GM19239 (cell line): ENCODE results near the gene CD300LF.

Experiments used
- DNase-seq: peaks from one replicate; pipeline ENCODE4 v3.0.0; 2011; ENCODE audit warnings: low spot score; ENCODE audit not compliant: insufficient read length
- FAIRE-seq: peaks from 2 replicates; lab custom pipeline; 2011; peaks lifted over from hg19 to GRCh38; lab: Jason Lieb, UNC

CD300LF gene

DNA sequence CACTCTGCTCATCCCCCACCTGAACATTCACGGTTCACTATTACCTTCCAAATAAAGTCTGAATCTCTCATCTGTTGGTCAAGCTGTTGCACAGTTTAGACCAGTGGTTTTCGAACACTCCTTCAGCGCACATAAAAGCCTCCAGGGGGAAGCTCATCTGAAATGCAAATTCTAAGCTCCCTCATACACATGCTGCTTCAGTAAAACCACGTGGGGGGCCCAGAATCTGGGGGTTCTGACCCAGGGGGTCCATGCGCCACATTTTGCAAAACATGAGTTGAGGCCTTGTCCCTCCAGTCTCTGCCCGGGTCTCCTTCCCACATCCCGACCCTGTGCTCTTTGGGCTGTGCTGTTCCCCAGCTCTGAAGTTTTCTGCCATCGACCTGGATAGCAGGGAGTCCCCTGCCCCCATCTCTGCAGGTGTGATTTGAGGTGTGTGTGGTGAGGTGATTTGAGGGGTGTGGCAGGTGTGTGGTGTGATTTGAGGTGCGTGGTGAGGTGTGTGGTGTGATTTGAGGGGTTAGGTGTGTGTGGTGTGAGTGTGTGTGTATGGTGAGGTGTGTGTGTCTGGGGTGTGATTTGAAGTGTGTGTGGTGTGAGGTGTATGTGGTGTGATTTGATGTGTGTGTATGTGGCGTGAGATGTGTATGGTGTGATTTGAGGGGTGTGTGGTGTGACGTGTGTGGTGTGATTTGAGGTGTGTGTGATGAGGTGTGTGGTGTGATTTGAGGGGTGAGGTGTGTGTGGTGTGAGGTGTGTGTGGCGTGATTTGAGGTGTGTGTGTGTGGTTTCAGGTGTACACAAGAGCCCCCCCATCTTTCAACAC is 19.5 kb upstream of the CD300LF start:
- FAIRE-seq (no peak), DNase-seq (no peak)

- FAIRE-seq (no peak), DNase-seq (no peak)
Measured at GRCh38 chr17:74731347-74731605, 18.6 kb upstream of the CD300LF start.

- DNase-seq: no peak
- no peak for FAIRE-seq
Measured at GRCh38 chr17:74730491-74731346, 18.0 kb upstream of the CD300LF start.

DNA sequence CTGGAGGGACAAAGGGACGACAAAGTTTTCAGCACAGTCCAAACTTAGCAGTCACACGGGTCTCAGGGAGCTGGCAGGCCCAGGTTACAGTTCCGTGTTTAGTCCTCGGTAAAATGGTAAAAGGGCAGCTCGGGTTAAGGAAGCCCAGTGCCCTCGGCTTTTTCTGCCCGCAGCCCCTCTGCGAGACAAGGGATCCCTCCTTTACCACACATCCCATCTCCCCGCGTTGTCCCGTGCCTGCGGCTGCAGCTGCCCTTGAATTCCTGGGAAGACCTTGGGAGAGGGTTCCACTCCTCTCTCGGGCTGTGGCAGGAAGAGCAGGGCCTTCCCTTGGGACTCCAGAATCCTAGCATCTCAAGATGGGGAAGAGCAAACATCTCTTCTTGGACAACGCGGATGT is 17.1 kb upstream of the CD300LF start:
- FAIRE-seq (no peak), DNase-seq (no peak)

- DNase-seq: no peak
- FAIRE-seq: no peak
Measured at GRCh38 chr17:74729368-74729767, 16.6 kb upstream of the CD300LF start.

DNA sequence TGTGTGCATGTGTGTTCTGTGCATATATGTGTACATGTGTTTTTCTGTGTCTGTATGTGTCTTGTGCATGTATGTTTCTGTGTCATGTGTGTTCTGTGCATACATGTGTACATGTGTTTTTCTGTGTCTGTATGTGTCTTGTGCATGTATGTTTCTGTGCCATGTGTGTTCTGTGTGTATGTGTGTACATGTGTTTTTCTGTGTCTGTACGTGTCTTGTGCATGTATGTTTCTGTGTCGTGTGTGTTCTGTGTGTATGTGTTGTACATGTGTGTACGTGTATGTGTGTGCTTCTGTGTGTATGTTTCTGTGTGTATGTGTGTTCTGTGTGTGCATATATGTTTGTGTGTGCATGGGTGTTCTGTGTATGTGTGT is 16.0 kb upstream of the CD300LF start:
- FAIRE-seq (no peak), DNase-seq (no peak)

- DNase-seq: no peak
- no peak for FAIRE-seq
Measured at GRCh38 chr17:74728033-74728701, 15.4 kb upstream of the CD300LF start.

DNA sequence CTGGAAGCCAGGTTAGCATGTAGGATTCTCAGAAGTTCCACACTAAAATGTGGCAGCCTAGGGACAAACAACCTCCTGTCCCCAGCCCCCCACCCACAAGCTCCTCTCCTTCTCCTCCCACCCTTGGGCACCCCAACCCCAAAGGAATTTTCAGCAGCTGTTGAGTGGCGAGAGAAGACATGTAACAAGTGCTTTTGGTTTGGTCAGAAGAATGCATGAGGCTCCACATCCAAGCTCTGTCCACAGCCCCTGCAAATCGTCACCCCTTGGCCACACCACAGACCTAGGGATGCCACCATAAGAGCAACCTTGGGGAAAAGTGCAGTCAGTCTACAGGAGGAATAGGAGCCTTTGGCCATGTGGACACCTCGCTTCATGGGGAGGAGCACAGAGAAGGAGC is 12.4 kb upstream of the CD300LF start:
- no peak for FAIRE-seq
- DNase-seq: no peak

GRCh38 chr17:74723891-74724290 is 11.2 kb upstream of the CD300LF start:
- no peak for DNase-seq
- no peak for FAIRE-seq

- no peak for FAIRE-seq
- DNase-seq: no peak
Measured at GRCh38 chr17:74722782-74723181, 10.1 kb upstream of the CD300LF start.

GRCh38 chr17:74720506-74720905 is 7.8 kb upstream of the CD300LF start:
- FAIRE-seq (no peak), DNase-seq (no peak)

DNA sequence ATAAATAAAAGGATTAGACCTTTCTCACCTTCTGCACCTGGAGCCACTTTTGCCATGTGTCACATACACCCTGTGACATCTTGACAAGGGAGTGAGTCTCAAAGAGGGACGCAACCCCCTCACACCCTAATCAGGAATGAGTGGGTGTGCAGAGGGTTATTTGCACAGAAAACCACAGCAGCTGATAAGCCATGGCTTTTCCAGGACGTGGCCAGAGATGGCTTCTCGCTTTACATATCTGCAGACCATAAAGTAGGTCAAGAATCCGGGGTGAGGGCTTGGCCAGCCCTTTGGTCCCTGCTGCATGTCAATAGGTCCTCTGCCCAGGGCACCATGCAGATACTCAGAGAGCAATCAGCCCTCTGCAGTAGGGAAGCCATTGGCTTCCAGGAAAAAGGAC is 2.4 kb upstream of the CD300LF start:
- DNase-seq: no peak
- no peak for FAIRE-seq

DNA sequence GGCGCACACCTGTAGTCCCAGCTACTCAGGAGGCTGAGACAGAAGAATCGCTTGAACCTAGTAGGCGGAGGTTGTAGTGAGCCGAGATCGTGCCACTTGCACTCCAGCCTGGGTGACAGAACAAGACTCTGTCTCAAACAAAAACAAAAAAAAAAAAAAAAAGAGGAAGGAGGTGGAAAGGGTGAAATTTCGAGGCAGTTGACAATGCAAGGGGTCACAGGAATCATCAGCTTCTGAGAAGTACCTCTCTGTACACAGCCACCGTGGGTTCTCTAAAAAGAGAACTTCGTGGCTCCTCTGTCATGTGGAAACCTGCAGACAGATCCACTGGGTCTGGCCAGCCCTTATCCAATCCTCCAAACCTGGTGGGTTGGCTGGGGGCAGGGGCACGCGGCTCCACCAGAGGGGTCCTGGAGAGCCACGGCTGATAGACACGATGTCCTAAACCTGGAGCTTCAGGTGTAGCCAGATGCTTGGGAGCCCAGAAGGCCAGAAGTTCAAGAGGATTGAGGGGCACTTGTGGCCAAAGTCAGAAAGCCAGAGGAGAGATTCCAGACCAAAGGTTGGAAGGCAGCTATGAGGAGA is 540 bp upstream of the CD300LF start:
- no peak for DNase-seq
- FAIRE-seq: no peak

GRCh38 chr17:74712301-74712700 is 422 bp downstream of the CD300LF start:
- no peak for FAIRE-seq
- no peak for DNase-seq

GRCh38 chr17:74711058-74711824 is 1.5 kb downstream of the CD300LF start:
- FAIRE-seq: no peak

DNA sequence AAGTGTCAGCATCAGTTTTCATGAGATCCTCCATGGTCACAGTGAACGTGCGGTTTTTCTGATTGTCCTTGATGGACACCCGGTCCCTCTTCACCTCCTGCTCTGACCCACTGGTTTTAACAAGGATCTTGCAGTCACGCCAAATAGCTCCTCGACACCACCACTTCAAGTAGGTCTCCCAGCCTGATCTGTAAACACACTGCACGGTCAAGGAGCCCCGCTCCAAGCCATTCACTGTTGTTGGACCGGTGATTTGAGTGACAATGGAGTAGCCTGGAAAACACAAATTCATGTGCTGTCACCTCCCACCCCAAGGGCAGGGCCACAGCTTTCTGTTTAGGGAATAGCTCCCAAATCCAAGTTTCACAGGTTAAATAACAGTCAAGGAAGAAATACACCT is 8.2 kb downstream of the CD300LF start:
- FAIRE-seq (no peak), DNase-seq (no peak)

More at GRCh38 chr17:74711058-74711824, 1.5 kb downstream of the CD300LF start:
- no peak for DNase-seq

DNA sequence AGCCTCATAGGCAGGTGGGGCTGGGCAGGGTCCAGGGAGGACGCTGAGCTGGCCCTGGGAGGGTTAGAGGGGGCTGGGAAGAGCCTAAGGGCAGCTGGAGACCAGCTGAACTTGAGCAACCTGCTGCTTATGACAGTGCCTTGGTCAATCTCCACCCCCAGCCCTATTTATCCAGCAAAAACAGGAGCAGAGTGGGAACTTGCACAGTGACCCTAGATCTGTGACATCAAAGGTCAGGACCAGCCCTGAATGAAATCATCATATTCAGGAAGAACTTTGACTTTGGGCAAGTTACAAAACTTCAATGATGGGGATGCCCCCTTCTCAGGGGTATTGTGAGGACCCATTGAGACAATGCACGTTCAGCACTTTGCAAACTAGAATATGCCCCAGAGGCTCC is 9.4 kb downstream of the CD300LF start:
- FAIRE-seq (no peak), DNase-seq (no peak)

GRCh38 chr17:74702116-74702871 is 10.4 kb downstream of the CD300LF start:
- no peak for DNase-seq
- FAIRE-seq: no peak

DNA sequence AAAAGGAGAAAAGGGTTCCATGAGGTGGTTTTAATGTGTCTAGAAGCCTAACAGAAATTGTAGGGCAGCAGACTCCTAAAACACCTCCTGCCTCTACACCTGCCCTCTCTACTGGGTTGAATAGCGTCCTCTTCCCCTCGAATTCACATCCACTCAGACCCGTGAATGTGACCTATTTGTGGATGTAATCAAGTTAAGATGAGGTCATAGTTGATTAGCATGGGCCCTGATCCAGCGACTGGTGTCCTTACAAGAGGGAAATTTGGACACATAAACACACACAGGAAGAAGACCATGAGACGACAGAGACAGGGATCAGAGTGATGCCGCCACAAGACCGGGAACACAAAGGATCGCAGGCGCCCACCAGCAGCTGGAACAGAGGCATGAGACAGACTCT is 13.5 kb downstream of the CD300LF start:
- DNase-seq (no peak), FAIRE-seq (no peak)
